ENCODE data around the gene DLG1. TPM values are rescaled to one million over a fixed set of nuclear protein-coding genes. Genes with fewer than 3 reads are reported as not detected.

Gene DLG1
- total RNA-seq, 1 donor from 2014 or later: 80.7 TPM

GRCh38 chr3:197001972-197002700 lies 296.3 kb downstream of the DLG1 start:
- no peak for DNase-seq (ENCODE audit: low read depth)

GRCh38 chr3:197001106-197001971 lies 297.1 kb downstream of the DLG1 start:
- DNase-seq (ENCODE audit: low read depth): no peak

DNA sequence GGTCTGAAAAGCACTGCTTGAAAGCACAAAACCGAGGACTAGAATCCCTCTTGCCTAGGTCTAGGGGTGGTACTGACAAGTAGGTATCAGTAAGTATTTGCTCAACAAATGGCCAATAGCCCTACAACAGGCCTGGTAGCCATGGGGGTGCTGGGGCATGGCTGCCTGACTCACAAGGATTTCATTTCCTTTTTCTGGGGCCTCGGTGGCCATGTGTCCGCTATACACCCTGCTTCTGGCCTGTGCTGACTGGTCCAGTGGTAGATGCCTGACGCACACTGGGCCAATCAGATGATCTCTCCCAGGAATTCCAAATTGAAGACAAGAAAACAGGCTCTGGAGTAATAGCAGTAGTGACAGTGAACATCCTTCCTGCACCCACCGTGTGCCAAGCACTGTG lies 298.2 kb downstream of the DLG1 start:
- DNase-seq (ENCODE audit: low read depth): no peak

- no peak for DNase-seq (ENCODE audit: low read depth)
Observed at GRCh38 chr3:196998966-196999760, 299.2 kb downstream of the DLG1 start.

- no peak for DNase-seq (ENCODE audit: low read depth)
Observed at GRCh38 chr3:196997311-196997710, 301.1 kb downstream of the DLG1 start.

- DNase-seq (ENCODE audit: low read depth): peak; percentile 52
Observed at GRCh38 chr3:196996454-196997265, 301.8 kb downstream of the DLG1 start.

GRCh38 chr3:196995646-196996355 lies 302.6 kb downstream of the DLG1 start:
- DNase-seq (ENCODE audit: low read depth): peak; percentile 87

DNA sequence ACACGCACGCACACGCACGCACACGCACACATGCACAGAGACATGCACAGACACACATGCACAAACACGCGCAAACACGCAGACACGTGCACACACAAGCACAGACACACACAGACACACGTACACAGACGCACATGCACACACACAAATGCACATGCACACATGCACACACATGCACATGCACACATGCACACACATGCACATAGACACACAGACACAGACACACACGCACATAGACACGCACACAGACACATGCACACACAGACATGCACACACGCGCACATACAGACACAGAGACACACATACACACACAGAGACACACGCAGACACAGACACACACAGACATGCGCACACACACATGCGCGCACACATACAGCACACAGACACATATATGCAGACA lies 303.4 kb downstream of the DLG1 start:
- DNase-seq (ENCODE audit: low read depth): no peak

- no peak for DNase-seq (ENCODE audit: low read depth)
Observed at GRCh38 chr3:196994056-196994455, 304.4 kb downstream of the DLG1 start.

Small RNA genes within 50 kb of the gene (microRNA-seq; reads per million reads assigned to microRNA genes)
- gene MIR4797: not detected
